GF-D8 (cell line): ENCODE results near the gene CYSRT1.

ENCODE experiments used
- DNase-seq: peaks from one replicate; lab custom pipeline; 2025; lab: John Stamatoyannopoulos, UW

Gene CYSRT1

GRCh38 chr9:137212520-137212919, 12.5 kb upstream of the CYSRT1 start:
- no peak for DNase-seq

- DNase-seq: no peak
These were observed 11.6 kb upstream of the CYSRT1 start for GRCh38 chr9:137213160-137214060.

GRCh38 chr9:137214620-137215019, 10.4 kb upstream of the CYSRT1 start:
- DNase-seq: no peak

DNA sequence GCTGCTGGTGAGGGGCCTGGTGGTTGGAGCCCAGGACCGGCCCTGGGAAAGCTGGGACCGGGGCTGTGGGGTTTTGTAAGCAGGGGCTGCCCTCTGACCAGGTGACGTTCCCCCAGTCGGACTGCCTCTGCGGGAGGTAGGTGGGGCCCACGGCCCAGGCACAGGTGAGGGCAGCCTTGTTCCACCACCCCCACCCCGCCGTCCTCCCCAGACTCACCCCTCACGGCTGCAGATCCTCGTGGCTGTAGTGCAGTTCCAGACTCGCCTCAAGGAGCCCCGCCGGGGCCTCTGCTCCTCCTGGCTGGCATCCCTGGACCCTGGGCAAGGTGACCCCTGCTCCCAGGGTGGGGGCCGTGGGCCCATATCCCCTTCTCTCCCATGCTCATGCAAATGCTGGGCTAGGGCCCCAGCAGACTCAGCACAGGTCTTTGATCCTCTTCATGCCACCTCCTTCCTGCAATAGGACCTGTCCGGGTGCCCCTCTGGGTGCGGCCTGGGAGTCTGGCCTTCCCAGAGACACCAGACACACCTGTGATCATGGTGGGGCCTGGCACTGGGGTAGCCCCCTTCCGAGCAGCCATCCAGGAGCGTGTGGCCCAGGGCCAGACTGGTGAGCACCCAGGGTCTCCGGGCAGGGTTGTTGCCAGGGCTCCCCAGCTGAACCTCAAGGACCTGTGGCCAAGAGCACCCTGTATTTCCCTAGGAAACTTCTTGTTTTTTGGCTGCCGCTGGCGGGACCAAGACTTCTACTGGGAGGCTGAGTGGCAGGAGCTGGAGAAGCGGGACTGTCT, 9.6 kb upstream of the CYSRT1 start:
- DNase-seq: no peak

GRCh38 chr9:137216188-137216965, 8.6 kb upstream of the CYSRT1 start:
- no peak for DNase-seq

- DNase-seq: no peak
These were observed 7.4 kb upstream of the CYSRT1 start for GRCh38 chr9:137217276-137218211.

DNA sequence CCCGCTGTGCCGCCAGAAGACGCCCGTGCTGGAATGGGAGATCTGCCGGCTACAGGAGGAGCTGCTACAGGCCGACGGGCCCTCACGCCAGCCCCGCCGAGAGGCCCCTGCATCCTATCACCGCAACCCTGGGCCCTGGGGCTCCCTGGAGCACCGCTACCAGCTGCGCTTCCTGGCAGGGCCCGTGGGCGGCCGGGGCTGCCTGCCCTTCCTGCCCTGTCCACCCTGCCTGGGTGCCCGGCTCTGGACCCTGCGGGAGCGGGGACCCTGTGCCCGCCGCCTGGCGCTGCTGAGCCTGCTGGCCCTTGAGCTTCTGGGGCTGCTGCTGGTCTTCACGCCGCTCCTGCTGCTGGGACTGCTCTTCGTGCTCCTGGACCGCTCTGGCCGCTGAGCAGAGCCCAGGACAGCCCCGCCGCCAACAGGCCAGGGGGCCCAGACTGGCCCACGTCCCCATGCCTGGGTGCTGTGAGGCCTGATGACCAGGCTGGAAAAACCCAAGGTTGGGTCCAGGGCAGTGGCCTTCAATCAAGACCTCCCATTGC, 6.7 kb upstream of the CYSRT1 start:
- DNase-seq: no peak

DNA sequence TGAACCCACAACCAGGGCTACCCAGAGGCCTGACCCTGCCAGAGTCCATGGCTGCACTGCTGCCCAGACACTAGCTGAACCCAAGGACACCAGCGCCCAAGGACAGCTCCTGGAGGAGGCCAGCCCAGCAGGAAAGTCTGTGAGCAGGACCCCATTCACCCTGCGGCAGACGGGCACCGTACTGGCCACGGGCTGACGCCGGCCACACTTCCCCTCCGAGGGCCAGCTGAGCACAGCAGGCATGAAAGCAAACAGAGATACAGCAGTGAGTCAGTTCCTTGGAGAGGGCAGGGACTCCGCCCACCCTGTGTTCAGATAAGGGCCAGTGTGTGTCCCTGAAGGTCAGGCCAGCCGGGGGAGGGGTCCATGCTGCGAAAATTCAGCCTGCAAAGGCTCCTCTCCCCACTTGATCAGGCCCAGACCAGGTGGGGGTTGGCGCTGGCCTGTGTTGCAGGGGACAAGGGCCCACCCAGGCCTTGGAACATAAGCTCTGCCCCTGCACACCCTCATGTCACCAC, 6.2 kb upstream of the CYSRT1 start:
- DNase-seq: no peak

DNA sequence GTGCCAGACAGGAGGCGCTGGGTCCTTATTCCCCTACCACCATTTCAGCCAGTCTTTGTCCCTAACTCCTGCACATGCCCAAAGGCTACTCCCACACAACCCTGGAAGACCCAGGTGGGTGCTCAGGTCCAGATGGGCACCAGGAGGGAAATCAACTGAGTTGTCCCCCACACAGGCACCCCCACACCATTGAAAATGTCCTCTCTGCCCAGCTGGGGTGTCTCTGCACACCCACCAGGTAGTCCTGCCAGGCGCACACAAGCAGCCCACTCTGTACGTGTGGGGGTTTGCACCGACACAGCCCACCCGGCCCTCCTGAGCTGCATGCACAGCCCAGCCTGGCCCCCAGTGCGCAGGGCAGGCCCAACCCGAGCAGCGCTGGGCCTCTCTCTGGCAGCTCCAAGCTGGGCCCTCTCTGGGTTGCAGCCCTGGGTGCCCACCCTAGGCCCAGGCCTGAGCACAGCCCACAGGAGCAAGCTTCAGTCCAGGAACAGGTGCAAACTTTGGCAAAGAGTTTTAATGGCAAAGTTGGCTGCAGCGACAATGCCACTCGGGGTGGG, 5.1 kb upstream of the CYSRT1 start:
- DNase-seq: no peak

DNA sequence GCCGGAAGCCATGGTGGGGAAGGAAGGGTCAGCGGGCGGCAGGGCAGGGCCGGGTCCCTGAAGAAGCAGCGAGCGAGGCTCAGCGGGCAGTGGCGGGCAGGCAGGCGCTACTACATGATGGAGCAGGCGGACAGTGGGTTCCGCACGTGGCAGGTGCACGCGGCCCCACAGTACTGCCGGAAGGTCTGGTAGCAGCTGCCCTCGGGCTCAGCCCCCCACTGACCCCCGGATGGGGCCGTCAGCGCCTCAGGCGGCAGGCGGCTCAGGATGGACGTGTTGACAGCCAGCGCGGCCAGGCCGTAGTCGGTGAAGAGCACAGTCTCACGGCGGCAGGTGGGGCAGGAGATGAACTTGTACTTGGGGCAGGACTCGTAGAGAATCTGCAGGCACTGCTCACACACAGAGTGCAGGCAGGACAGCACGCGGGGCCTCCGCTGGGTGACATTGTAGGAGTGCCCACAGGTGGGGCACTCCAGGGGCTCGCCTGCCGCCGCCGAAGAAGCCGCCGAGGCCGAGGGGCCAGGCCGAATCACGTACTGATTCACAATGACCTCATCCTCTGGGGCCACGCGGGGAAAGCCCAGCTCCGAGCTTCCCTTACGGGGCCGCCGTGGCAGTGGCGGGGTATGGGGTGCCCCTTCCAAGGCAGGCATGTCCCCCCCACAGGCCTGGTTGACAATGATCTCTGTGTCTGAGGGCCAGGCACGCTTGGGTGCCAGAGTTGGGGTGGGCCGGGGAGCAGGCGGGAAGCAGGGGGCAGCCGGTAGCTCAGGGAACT, 4.5 kb upstream of the CYSRT1 start:
- no peak for DNase-seq

DNA sequence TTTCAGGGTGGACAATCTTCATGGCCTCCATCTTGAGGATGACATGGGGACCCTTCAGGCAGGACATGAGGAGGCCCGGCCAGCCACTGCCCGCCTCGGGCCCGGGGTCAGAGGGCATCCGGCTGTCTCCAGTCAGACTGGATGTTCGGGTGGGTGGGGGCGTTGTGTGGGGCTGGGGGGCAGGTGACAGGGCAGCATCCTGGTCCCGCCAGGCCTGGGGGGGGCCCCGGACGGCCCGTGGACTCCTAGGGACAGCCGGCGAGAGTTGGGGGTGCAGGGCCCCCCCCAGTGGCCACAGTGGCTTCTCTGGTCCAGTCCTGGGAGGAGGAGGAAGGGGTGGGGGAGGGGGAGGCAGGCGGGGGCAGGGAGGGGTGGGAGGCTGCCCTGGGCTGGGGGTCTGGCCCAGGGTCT, 3.9 kb upstream of the CYSRT1 start:
- DNase-seq: no peak

- DNase-seq: no peak
These were observed 3.4 kb upstream of the CYSRT1 start for GRCh38 chr9:137221506-137222111.

GRCh38 chr9:137222190-137223077, 2.5 kb upstream of the CYSRT1 start, which contains the start of gene RNF208:
Gene RNF208 (minus strand): TSS chr9:137222240. CDS start chr9:137221212, 1,028 bp downstream.
- no peak for DNase-seq

DNA sequence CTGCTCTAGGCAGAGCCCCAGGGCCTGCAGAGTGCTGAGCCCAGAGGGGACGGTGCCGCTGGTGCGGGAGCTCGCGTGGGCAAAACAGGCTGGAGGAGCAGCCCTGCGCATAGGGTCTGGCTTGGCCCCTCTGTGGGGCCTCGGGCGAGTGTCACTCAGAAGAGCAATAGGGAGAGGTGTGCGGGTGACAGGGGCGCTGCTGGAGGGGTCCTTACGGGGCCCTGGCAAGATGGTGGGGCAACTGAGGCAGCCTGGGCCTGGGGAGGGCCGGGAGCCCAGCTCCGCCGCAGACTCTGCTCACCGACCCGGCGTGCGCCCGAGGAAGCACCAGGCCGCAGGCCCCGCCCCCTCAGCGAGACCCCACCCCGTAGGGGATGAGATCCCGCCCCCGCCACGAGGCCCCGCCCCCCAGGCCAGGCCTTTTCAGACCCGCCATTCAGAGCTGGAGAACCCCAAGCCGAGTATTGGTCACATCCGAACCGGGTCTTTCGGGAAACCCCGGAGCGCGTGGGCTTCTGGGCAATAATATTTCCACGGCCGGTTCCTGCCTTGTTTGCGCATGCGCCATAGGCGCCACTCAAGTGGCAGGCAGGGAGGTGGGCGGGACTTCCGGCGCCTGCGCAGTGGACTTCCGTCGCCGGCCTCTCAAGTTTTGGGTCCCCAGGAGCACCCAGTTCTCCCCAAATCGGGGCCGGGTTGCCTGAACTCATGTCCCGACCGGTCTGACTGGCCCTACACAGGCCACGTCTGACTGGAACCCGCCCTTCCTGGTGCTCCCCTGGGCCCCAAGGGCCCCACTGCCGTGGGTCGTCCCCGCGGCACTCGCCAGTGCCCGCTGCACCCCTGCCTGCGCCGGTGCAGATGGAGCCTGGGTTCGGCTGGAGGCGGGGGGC, 1.6 kb upstream of the CYSRT1 start:
- DNase-seq: peak; percentile 96

DNA sequence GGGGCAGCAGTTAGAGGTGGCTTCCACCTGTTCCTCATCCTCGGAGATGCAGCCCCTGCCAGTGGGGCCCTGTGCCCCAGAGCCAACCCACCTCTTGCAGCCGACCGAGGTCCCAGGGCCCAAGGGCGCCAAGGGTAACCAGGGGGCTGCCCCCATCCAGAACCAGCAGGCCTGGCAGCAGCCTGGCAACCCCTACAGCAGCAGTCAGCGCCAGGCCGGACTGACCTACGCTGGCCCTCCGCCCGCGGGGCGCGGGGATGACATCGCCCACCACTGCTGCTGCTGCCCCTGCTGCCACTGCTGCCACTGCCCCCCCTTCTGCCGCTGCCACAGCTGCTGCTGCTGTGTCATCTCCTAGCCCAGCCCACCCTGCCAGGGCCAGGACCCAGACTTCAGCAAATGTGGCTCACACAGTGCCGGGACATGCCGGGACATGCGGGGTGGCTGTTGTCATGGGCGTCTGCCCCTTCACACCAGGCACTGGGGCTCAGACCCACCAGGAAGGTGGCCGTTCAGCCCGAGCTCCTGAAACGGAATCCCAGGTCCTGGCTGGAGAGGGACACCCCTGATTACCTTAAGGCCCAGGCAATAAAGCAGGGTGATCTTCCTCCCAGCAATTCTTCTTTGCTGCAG, 841 bp downstream of the CYSRT1 start:
- no peak for DNase-seq

GRCh38 chr9:137226338-137227053, 1.5 kb downstream of the CYSRT1 start:
- DNase-seq: no peak
